Frontal cortex (tissue), 4 donors: ENCODE data around the gene MERTK. TPM values are rescaled to one million over a fixed set of nuclear protein-coding genes. Genes with fewer than 3 reads are reported as not detected.

Experiments used
- DNase-seq, 2 donors: peaks; one replicate each; pipeline ENCODE4 v3.0.0; 2012; ENCODE audit warnings: low spot score in 2 of 2
- FAIRE-seq: peaks from 2 replicates; lab custom pipeline; 2012; peaks lifted over from hg19 to GRCh38; lab: Jason Lieb, UNC
- total RNA-seq: library from RNA; depleted of rRNA; stranded (reverse); fragments of >200 nt; gene quantifications from one replicate; pipeline ENCODE4 v1.2.3, GENCODE V29; 2014
- donor health status: control.
- donor health status: control.
- donor health status: control.

Gene MERTK
- total RNA-seq, 1 donor from 2014 or later = 2.4 TPM

- no peak for FAIRE-seq
- no peak for DNase-seq
These were observed 102.2 kb downstream of the MERTK start for GRCh38 chr2:112000399-112001135.

- FAIRE-seq = no peak
- DNase-seq = no peak
These were observed 102.8 kb downstream of the MERTK start for GRCh38 chr2:112001136-112001715.

- no peak for FAIRE-seq
- DNase-seq = no peak
These were observed 103.5 kb downstream of the MERTK start for GRCh38 chr2:112001942-112002341.

- DNase-seq = no peak
- FAIRE-seq = no peak
These were observed 105.3 kb downstream of the MERTK start for GRCh38 chr2:112003576-112004252.

- no peak for DNase-seq
- no peak for FAIRE-seq
These were observed 105.8 kb downstream of the MERTK start for GRCh38 chr2:112004253-112004645.

- FAIRE-seq (no peak), DNase-seq (no peak)
These were observed 107.1 kb downstream of the MERTK start for GRCh38 chr2:112005406-112006075.

- DNase-seq (no peak), FAIRE-seq (no peak)
These were observed 107.6 kb downstream of the MERTK start for GRCh38 chr2:112006076-112006410.

- no peak for FAIRE-seq
- DNase-seq = no peak
These were observed 109.1 kb downstream of the MERTK start for GRCh38 chr2:112007493-112007892.

GRCh38 chr2:112008910-112009485, 110.6 kb downstream of the MERTK start:
- no peak for FAIRE-seq
- no peak for DNase-seq

GRCh38 chr2:112010751-112011150, 112.3 kb downstream of the MERTK start:
- no peak for DNase-seq
- no peak for FAIRE-seq

GRCh38 chr2:112012556-112012955, 114.1 kb downstream of the MERTK start:
- FAIRE-seq = no peak
- DNase-seq = no peak

- DNase-seq = no peak
- no peak for FAIRE-seq
These were observed 120.4 kb downstream of the MERTK start for GRCh38 chr2:112018846-112019245.

- no peak for FAIRE-seq
- DNase-seq = no peak
These were observed 121.2 kb downstream of the MERTK start for GRCh38 chr2:112019569-112019982.

GRCh38 chr2:112020561-112020960, 122.2 kb downstream of the MERTK start:
- no peak for FAIRE-seq
- DNase-seq = no peak

- FAIRE-seq = no peak
These were observed 122.9 kb downstream of the MERTK start for GRCh38 chr2:112021290-112021689.

GRCh38 chr2:112021781-112022231, 123.4 kb downstream of the MERTK start:
- DNase-seq (no peak), FAIRE-seq (no peak)

More at GRCh38 chr2:112021290-112021689, 122.9 kb downstream of the MERTK start:
- no peak for DNase-seq

GRCh38 chr2:112023707-112024106, 125.3 kb downstream of the MERTK start:
- DNase-seq (no peak), FAIRE-seq (no peak)

- no peak for FAIRE-seq
- no peak for DNase-seq
These were observed 125.8 kb downstream of the MERTK start for GRCh38 chr2:112024231-112024630.

GRCh38 chr2:112024896-112025491, 126.6 kb downstream of the MERTK start:
- FAIRE-seq = no peak
- no peak for DNase-seq

GRCh38 chr2:112026509-112026908, 128.1 kb downstream of the MERTK start:
- no peak for DNase-seq
- no peak for FAIRE-seq
